D341Med (cell line): ENCODE measurements around the gene PDILT.

Source experiments
- DNase-seq: peaks from one replicate; pipeline ENCODE4 v3.0.0; 2012; ENCODE audit warnings: low spot score

PDILT gene

DNA sequence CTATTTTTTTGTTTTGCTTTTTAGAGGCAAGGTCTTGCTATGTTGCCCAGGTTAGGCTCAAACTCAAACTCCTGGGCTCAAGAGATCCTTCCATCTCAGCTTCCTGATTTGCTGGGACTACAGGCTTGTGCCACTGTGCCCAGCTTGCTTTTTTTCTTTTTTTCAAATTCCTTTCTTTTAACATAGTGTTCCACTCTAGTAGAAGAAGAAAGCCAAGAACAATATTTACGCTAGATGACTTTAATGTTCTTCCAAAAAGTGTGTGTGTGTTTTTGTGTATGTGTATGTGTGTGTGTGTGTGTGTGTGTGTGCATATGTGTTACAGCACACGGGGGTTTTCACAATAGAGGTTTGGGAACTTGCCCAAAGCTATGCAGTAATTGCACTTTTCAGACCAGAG is 41.3 kb downstream of the PDILT start:
- DNase-seq, result no peak

GRCh38 chr16:20359997-20360396 is 44.5 kb downstream of the PDILT start:
- DNase-seq, result no peak

DNA sequence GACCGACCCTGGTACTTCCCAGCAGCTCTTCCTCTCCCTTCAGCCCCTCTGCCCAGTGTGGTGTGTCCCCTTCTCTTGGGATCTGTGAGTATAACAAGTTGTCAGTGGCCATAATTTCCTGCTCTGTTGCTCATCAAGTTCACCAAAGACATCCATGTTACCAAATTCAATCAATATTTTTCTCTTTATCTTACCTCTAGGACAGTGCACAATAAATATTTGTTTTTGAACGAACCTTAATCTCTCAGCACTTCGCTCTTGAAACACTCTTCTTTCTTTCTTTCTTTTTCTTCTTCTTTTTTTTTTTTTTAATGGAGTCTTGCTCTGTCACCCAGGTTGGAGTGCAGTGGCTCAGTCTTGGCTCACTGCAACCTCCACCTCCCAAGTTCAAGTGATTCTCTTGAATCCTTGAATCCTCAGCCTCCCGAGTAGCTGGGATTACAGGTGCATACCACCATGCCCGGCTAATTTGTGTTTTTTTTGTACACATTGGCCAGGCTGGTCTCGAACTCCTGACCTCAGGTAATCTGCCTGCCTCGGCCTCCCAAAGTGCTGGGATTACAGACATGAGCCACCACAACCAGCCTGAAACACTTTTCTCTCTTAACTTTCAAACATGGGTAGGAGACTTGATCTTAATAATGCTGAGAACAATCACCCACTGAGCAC is 49.3 kb downstream of the PDILT start:
- DNase-seq, result no peak

- DNase-seq, result no peak
Measured at GRCh38 chr16:20353379-20353778, 51.2 kb downstream of the PDILT start.

DNA sequence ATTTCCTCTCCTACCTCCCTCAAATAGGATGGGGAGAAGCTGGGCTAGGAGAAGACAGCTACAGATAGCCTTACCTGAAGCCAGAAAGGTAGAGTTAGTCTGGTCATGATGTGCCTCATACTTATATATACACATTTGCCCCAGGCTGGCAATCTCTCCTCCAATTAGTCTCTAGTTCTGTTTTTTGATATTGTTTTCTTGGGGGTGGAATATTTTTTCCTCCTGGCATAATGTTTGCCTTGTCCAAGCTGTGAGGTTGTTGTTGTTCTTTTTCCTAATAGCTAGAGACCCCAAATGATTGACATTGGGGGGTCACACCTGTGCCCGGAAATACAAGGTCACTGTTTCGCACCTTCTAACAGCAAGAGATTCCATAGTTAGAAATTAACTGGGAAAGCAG is 51.9 kb downstream of the PDILT start, which contains the start of gene UMOD:
TSS of gene UMOD (minus strand) at position 101 of the 400 bp plus-strand sequence. CDS start 1,978 bp downstream, outside the sequence.
- DNase-seq, result no peak

GRCh38 chr16:20349615-20350014 is 54.9 kb downstream of the PDILT start:
- no peak for DNase-seq

GRCh38 chr16:20348365-20349185 is 56.0 kb downstream of the PDILT start:
- peak; percentile 37 for DNase-seq

DNA sequence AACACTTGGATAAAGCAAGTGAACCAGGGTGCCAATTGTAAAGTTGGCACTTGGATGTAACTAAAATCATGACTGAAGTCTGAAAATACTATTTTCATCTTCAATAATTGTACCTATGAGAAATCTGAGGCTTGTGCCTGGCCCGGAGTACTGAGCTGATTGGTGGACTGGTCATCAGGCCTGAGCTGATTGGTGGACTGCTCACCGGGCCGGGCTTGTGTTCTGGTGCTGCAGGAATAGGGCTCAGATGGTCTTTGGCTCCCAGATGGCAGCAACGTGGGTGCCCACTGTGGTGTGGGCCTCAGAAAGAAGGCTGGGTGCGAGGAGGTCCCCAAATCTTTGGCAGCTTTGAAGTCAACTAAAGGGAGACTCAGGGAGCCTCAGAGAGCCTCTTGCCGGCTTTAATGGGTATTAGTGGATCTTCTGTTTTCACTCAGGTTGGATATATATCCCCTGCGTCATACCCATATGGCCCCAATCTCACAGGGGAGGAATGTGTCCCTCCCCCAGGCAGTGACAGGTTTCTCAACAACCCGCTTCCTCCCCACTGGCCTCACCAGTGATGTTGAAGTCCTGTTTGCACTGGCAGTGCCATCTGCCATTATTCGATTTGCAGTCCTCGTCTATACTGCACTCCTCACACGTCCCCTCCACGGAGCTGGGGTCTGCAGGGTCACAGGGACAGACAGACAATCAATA is 56.7 kb downstream of the PDILT start:
- DNase-seq, result no peak

GRCh38 chr16:20344611-20345010 is 59.9 kb downstream of the PDILT start:
- no peak for DNase-seq

DNA sequence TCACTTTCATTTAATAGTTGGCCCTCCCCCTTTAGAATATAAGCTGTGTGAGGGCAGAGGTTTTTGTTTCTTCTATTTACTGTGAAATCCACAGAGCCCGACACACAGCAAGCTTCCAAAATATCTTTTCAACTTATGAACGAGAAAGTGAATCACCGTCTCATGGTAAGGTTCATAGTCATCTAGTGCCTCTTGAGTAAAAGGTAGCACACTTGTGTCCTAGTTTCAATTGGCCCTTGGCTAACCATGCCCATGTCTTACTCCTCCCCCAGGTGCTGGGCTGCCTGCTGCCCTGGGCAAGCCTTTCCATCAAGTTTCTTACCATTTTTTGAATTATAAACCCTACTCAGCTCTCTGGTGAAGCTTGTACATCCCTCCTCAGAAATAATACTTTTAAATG is 64.8 kb downstream of the PDILT start:
- no peak for DNase-seq

GRCh38 chr16:20336955-20337354 is 67.6 kb downstream of the PDILT start:
- DNase-seq, result no peak

DNA sequence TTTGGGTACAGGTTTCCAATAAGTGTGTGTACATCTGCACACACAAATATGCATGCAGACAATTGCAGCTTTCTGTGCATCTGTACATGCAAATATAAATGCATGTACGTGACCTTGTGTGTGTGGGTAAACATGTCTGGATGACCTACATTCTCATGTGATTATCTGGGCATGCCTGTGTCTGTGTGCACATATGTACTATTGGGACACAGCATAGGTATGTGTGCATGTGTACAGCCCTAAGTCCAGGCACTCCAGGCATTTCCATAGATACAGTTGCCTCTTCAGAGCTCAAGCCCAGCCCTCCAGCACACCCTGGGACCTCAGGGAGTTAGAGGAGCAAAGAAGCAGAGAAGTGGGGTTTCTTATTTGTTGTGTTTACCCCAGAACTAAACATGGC is 70.1 kb downstream of the PDILT start:
- DNase-seq, result no peak

- DNase-seq, result no peak
Measured at GRCh38 chr16:20333120-20333519, 71.4 kb downstream of the PDILT start.

- DNase-seq, result no peak
Measured at GRCh38 chr16:20332411-20332810, 72.1 kb downstream of the PDILT start.

DNA sequence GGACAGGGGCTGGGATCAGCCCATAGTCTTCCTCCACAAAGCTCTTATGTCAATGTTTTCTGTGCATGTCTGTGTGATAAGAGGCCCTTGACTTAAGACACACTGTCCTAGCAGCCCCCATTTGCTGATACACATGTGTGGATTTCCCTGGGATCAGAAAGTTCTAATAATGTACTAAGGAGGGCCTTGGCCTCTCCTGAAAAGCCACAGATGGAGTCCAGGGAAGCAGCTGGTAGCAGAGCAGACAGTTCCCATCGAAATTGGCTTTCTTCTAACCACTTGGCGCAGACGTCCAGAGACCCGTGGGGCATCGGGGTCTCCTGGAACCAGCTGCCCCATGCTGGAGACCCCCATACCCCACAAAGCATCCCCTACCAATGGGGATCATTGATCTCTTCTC is 72.9 kb downstream of the PDILT start:
- no peak for DNase-seq

DNA sequence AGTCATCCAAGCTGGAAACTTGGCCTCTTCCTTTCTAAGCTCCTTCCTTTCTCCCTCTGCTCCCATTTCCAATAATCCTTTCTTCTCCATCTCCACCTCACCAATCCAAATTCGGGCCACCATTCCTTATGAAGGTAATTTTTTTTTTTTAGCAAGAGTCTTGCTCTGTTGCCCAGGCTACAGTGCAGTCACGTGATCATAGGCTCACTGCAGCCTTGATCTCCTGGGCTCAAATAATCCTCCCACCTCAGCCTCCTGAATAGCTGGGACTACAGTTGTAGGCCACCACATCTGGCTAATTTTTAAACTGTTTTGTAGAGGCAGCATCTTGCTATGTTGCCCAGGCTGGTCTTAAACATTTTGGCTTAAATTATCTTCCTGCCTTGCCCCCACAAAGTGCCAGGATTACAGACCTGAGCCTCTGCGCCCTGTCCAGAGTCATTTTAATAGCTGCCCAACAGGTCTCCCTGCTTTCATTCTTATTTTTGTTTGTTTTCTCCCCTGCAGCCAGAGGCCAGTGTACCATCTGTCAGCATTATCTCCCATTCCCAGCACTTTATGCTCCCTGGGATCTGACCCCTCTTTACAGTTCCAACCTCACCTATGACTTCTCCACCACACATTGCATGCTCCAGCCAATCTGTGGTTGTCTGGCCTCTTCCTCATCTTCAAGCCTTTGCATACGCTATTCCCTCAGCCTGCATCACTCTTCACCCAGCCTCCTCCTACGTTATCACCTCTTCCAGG is 75.0 kb downstream of the PDILT start:
- no peak for DNase-seq

- DNase-seq, result no peak
Measured at GRCh38 chr16:20327444-20328041, 77.0 kb downstream of the PDILT start, which contains the start of gene GP2. GP2 (minus strand) TSS chr16:20327513; CDS start chr16:20326431, 1,082 bp downstream.

DNA sequence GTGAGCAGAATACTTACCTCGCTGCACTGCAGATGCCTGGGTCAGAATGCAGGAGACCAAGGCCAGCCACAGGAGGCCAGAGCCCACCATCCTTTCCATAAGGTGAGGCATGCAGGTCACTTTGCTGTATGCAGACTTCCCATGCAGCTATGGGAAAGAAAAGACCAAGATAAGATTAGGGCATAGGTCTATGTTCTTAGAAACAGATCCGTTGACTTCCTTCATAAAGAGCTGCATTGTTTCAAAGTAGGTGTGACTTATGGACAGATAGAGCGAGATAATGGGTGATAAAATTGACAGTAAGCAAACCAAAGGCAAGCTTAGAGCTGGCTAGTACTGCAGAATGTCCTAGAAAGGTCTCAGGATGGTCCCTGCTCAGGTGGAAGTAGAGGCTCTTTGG is 78.2 kb downstream of the PDILT start:
- no peak for DNase-seq

DNA sequence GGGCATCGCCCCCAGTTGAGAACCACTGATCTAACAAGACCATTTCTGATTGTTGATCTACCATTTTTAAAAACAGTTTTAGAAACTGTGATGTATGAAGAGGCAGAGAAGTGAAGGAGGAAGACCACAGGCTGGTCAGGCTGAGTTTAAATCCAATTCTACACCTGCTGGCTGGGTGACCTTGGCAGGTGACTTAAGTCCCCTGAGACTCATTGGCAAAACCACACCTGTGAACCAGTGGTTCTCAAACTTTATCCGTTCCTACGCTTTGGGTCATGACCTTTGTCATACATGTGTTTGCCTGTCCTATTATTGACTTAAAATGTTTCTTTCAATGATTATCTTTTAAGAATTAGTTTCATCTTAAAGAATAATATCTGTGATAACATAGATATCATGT is 79.5 kb downstream of the PDILT start:
- no peak for DNase-seq

- DNase-seq, result no peak
Measured at GRCh38 chr16:20323591-20324117, 80.9 kb downstream of the PDILT start.

DNA sequence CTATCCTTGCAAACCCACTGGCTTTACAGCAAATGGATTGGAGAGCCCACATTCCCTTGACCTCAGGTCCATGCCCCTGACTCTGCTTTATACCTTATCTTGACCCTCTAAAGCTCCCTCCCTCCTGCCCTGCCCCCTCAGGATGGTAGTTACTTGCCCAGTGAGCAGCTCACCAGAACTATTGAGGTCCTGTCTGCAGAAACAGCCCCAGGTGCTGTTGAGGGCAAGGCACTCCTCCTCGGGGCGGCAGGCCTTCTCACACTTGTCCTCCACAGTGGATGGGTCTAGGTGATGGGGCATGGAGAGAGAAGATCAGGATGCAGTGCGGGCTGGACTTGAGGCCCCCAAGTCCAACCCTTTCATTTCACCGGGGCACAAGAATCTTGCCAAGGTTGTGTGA is 81.8 kb downstream of the PDILT start:
- DNase-seq, result no peak
